Limb (tissue), 2 donors: ENCODE data around the gene B3GALT6.
"Not testable (repeated sequence)": the region's sequence is repeated elsewhere in the genome, so short reads cannot be mapped to it uniquely, and the experiment has no call there.

Experiments
- DNase-seq, 2 donors: peaks; one replicate each; pipeline ENCODE4 v3.0.0-alpha.2; 2016; ENCODE audit errors: extremely low spot score in 2 of 2

The B3GALT6 gene

DNA sequence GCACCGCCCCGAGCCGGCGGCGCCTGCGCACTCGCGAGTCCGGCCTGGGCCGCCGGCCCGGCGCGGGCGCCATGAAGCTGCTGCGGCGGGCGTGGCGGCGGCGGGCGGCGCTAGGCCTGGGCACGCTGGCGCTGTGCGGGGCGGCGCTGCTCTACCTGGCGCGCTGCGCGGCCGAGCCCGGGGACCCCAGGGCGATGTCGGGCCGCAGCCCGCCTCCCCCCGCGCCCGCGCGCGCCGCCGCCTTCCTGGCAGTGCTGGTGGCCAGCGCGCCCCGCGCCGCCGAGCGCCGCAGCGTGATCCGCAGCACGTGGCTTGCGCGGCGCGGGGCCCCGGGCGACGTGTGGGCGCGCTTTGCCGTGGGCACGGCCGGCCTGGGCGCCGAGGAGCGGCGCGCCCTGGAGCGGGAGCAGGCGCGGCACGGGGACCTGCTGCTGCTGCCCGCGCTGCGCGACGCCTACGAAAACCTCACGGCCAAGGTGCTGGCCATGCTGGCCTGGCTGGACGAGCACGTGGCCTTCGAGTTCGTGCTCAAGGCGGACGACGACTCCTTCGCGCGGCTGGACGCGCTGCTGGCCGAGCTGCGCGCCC, at the start of gene B3GALT6:
Gene B3GALT6, plus strand, starts transcription at position 30 of the 588 bp plus-strand sequence. Its CDS starts 42 bp downstream, at position 72.
- no peak for DNase-seq

- DNase-seq, result no peak
These were observed 49.4 kb upstream of the B3GALT6 start for GRCh38 chr1:1182491-1183220.

DNA sequence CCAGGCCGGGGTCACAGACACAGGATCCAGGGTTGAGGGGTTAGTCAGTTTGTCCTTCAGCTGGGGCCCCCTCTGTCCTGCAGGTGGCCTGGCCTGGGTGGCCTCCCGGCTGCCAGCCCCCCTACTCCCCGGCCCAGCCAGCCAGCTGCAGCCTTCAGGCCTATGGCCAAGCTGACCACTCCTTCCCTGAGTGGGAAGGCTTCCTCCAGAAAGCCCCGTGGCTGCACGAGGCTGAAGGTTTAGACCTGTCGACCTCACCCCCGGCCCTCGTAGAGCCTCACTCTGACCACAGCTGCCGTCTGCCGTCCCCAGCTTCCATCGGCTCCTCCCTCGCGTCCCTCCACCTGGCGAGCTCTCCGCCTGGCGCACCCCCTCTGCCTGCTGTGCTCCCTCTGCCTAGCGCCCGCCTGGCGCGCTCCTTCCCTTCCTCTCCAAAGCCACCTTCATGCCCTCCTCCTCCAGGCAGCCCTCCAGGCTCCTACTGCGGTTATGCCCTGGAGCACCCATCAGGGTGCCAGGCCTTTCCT, 48.8 kb upstream of the B3GALT6 start:
- peak in 1 of 2 donors; percentile 20 for DNase-seq

GRCh38 chr1:1183833-1184775, 47.9 kb upstream of the B3GALT6 start:
- DNase-seq, result no peak

DNA sequence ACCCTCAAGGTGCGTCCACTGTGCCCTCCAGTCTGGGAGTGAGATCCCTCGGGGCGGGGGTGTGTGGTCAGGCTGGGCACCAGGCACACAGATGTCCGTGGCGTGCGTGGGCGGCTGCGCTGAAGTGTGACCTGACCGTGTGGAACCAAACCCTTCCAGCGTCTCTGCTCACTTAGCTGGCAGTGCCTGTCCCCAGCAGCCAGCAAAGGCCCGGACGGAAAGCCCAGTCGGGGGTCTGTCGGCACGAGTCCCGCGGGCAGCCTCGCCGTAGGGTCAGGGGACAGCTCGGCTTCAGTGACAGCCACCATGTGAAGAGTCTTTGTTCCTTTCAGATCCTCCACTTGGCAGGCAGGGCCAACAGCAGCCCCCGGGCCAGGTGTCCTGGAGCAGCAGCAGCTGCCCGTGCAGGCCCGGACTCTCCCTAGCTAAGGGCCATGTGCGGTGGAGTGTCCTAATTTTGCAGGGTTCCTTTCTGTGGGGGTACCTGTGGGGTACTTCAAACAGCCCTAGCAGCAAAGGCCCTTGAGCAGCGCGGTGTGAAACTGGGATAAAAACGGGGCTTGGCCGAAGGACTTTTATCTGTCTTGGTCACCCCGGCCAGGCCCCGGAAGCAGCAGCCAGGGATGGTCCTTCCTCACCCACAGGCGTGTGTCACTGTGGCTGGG, 46.8 kb upstream of the B3GALT6 start:
- peak in 1 of 2 donors; percentile 29 for DNase-seq

- DNase-seq, result no peak
These were observed 44.1 kb upstream of the B3GALT6 start for GRCh38 chr1:1187938-1188337.

DNA sequence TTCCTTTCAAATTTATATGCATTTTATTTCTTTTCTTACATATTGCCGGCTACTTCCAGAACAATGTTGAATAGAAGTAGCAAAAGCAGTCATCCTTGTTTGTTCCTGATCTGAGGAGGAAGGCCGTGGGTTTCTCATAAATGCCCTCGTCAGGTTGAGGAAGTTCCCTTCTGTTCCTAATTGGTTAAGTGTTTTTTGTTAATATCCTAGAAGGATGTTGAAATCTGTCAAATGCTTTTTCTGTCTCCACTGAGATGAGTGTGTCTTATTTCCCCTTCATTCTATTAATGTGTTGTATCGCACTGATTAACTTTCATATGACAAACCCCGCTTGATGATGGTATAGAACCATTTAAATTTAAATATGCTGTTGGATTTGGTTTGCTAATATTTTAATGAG, 42.9 kb upstream of the B3GALT6 start:
- DNase-seq, result no peak

- DNase-seq, result no peak
These were observed 40.3 kb upstream of the B3GALT6 start for GRCh38 chr1:1191734-1192133.

GRCh38 chr1:1194723-1195122, 37.3 kb upstream of the B3GALT6 start:
- no peak for DNase-seq

DNA sequence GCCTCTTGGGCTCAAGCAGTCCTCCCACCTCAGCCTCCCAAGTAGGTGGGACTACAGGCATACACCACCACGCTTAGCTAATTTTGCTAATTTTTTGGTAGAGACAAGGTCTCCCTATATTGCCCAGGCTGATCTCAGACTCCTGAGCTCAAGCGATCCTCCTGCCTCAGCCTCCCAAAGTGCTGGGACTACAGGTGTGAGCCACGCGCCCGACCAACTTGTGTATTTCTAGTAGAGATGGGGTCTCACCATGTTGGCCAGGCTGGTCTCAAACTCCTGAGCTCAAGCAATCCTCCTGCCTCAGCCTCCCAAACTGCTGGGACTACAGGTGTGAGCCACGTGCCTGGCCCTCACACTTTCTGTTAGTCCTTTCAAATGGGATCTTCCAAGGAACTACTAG, 36.3 kb upstream of the B3GALT6 start:
- not testable (repeated sequence) for DNase-seq

GRCh38 chr1:1196431-1197187, 35.4 kb upstream of the B3GALT6 start:
- no peak for DNase-seq

DNA sequence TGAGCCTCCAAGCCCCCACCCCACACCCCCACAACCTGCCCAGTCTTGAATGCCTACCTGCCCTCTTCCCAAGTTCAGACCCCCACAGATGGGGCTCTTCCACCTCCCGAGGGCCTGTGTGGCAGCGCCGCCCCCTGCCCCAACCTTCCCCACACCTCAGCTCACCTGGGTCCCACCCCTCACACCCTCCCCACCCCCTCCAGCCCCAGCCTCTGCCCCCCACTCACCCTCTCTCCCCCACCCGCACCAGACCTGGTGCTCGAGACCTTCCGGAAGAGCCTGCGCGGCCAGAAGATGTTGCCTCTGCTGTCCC, 34.9 kb upstream of the B3GALT6 start:
- no peak for DNase-seq

DNA sequence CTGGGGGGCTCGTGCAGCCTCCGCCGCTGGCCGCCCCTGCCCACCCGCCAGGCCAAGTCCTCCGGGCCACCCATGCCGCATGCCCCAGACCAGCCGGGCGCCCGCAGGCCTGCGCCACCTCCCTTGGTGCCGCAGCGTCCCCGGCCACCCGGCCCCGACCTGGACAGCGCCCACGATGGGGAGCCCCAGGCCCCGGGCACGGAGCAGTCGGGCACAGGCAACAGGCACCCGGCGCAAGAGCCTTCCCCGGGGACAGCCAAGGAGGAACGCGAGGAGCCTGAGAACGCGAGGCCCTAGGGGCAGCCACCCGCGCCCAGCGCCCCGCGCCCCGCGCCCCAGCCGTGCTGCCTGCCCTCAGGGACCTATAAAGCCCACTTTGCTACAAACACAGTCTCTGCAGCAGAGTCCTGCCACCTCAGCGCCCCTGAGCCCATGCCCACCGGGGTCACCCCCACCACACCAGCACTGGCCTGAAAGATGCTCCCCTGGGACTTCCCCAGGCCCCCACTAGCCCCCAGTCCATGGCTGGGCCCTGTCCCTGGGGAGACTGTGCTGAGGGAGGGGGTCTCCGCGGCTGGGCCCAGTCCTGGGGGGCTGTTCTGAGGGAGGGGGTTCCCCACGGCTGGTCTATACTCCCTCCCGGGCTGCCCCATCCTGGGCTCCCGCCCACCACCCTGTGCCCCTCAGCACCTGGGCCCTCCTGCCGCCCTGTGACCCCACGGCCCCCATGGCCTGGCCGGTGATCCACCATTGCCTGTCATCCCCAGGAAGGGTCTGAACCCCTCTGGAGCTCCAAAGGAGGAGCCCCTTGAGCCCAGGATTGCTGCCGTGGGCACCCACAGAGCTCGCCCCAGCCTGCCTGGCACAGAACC, 34.2 kb upstream of the B3GALT6 start:
- DNase-seq, result peak in 1 of 2 donors; percentile 26

- peak in 1 of 2 donors; percentile 23 for DNase-seq
These were observed 33.5 kb upstream of the B3GALT6 start for GRCh38 chr1:1198423-1199140.

DNA sequence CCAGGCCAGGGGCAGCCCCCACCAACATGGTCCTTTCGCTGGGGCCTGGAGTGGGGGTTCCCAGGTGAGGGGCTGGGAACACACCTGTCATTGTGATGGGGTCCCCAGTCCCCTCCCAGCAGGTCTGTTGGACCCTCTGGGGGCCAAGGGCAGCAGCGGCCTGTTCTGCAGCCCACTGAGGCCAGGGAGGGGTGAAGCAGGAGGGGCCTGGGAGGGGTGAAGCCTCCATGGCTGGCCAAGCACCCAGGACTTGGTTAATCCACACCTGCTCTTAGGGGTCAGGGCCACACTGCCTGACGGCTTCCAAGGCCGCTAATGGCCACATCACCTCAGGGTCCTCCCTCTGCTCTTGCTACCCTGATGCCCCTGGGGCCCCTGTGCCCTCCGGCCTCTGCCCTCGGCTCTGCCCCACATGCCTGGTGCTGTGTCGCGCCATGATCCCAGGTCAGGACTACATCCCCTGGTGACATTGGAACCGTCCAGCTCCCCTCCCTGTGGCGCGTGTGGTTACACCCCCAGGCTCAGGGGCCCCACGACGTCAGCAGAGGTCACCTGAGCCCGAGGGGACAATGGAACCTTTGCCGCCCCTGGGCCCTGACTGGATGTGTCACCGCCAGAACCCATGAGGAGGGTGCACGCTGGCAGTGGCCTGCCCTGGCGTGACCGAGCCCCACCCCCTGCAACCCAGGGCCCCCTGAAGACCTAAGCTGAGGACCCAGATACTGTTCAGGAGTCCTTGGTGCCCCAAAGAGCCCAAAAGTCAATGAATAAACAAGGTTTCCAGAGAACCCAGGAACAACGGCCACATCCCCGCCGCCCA, 32.7 kb upstream of the B3GALT6 start:
- DNase-seq, result peak in 1 of 2 donors; percentile 25

GRCh38 chr1:1199961-1200875, 31.8 kb upstream of the B3GALT6 start:
- peak in 1 of 2 donors; percentile 37 for DNase-seq
